Measurements from ENCODE around the gene ARHGEF1. TPM values are rescaled to one million over a fixed set of nuclear protein-coding genes. Genes with fewer than 3 reads are reported as not detected.
A peak's percentile ranks its signal among the peaks of the same experiment; 100 is the strongest.
"Not testable (repeated sequence)": the region's sequence is repeated elsewhere in the genome, so short reads cannot be mapped to it uniquely, and the experiment has no call there.

The ARHGEF1 gene
- total RNA-seq, 1 donor from 2014 or later, result 73.1 TPM

DNA sequence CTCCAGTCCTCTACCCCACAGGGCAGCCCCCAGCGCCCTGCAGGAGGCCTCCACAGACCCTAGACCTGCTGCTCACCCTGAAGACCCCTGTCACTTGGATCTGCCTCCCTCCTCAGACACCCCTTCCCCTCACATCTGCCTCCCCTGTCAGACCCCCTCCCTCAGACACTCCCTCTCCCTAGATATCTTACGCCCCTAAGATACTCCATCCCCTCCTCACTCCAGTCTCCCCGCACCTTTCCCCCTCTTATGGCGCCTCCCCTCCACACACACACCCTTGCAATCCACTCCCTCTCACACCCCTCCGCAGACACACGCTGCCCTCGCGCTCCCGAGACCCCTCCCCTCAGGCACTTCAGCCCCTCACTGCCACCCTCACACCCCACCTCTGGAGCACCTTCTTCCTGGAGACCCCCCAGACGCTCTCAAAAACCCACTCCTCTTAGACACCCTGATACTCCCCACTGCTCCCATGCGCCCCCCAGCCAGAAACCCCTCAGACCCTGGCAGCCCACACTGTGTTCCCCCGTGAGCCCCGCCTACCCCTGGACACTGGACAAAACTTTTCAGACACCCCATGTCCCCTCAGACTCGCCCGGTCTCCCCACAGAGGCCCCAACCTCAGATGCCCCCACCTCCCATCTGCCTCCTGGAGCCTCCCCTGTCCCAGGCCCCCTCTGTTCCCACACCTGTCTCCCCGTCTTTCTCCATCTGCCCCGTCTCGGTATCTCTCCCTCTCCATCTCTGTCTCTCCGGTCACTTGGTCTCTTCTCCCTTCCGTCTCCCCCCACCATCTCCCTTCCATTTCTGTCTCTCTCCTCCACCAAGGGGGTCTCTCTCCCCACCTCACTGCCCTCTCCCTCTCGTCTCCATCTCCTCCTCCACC is 30.8 kb downstream of the ARHGEF1 start:
- FAIRE-seq, result no peak
- peaks cover 30% of the 10 kb centered on the region for H3K27me3 Mint-ChIP-seq (ENCODE audit: low read depth, unreplicated experiment)
- no peak overlapping the region for H3K4me3 ChIP-seq (ENCODE audit: insufficient read depth, low read depth, low read length)

DNA sequence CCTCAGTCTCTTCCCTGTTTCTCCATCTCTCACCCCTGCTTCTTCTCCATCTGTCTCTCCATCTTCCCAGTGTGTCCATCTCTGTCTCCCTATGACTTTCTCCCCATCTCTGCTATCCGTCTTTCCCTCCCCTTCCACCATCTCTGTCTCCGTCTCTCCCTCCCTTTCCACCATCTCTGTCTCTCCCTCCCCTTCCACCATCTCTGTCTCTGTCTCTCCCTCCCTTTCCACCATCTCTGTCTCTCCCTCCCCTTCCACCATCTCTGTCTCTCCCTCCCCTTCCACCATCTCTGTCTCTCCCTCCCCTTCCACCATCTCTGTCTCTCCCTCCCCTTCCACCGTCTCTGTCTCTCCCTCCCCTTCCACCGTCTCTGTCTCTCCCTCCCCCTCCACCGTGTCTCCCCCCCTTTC is 31.4 kb downstream of the ARHGEF1 start:
- H3K79me2 ChIP-seq (ENCODE audit: insufficient read depth, low read length); H2AFZ ChIP-seq (ENCODE audit: low read depth, low read length); H3K27ac ChIP-seq (ENCODE audit: low read depth, low read length); H3K4me1 Mint-ChIP-seq (ENCODE audit: low read depth, unreplicated experiment); H3K4me3 ChIP-seq (ENCODE audit: insufficient read depth, low read depth, low read length); H3K9me3 ChIP-seq (ENCODE audit: insufficient read depth, low read depth, low read length); H3K4me2 ChIP-seq (ENCODE audit: low read length); H3K27ac Mint-ChIP-seq (ENCODE audit: unreplicated experiment); H3K4me1 ChIP-seq (ENCODE audit: insufficient read depth, low read length); DNase-seq (ENCODE audit: low read depth); H3K36me3 ChIP-seq (ENCODE audit: insufficient read depth, low read length); H3K4me3 Mint-ChIP-seq (ENCODE audit: unreplicated experiment); H3K9me3 Mint-ChIP-seq (ENCODE audit: unreplicated experiment); H3K36me3 Mint-ChIP-seq (ENCODE audit: low read depth, unreplicated experiment); H3K9ac ChIP-seq (ENCODE audit: low read length); FAIRE-seq: not testable (repeated sequence)
- peaks cover 30% of the 10 kb centered on the region for H3K27me3 Mint-ChIP-seq (ENCODE audit: low read depth, unreplicated experiment)
- H3K27me3 ChIP-seq (ENCODE audit: insufficient read depth, low read length), result peaks cover 72% of the 10 kb centered on the region
- H4K20me1 ChIP-seq (ENCODE audit: insufficient read depth, low read length), result peaks cover 45% of the 10 kb centered on the region

More for the DNA sequence above, 30.8 kb downstream of the ARHGEF1 start:
- Histone ChIP-seq H3K9me3 (ENCODE audit: insufficient read depth, low read depth, low read length) (peaks cover 8% of the 10 kb centered on the region), H3K4me1 (ENCODE audit: insufficient read depth, low read length) (no peaks in the 10 kb centered on the region), H3K9ac (ENCODE audit: low read length) (no peak overlapping the region), H3K79me2 (ENCODE audit: insufficient read depth, low read length) (no peaks in the 10 kb centered on the region), H4K20me1 (ENCODE audit: insufficient read depth, low read length) (peaks cover 45% of the 10 kb centered on the region), H3K27me3 (ENCODE audit: insufficient read depth, low read length) (peaks cover 66% of the 10 kb centered on the region), H3K36me3 (ENCODE audit: insufficient read depth, low read length) (no peaks in the 10 kb centered on the region), H3K4me2 (ENCODE audit: low read length) (no peak overlapping the region), H2AFZ (ENCODE audit: low read depth, low read length) (no peak overlapping the region), H3K27ac (ENCODE audit: low read depth, low read length) (no peak overlapping the region)
- Mint-ChIP-seq H3K4me1 (ENCODE audit: low read depth, unreplicated experiment) (no peaks in the 10 kb centered on the region), H3K9me3 (ENCODE audit: unreplicated experiment) (peaks cover 2% of the 10 kb centered on the region), H3K36me3 (ENCODE audit: low read depth, unreplicated experiment) (no peaks in the 10 kb centered on the region), H3K27ac (ENCODE audit: unreplicated experiment) (no peak overlapping the region), H3K4me3 (ENCODE audit: unreplicated experiment) (no peak overlapping the region)
- TF ChIP-seq, protein P1, sequence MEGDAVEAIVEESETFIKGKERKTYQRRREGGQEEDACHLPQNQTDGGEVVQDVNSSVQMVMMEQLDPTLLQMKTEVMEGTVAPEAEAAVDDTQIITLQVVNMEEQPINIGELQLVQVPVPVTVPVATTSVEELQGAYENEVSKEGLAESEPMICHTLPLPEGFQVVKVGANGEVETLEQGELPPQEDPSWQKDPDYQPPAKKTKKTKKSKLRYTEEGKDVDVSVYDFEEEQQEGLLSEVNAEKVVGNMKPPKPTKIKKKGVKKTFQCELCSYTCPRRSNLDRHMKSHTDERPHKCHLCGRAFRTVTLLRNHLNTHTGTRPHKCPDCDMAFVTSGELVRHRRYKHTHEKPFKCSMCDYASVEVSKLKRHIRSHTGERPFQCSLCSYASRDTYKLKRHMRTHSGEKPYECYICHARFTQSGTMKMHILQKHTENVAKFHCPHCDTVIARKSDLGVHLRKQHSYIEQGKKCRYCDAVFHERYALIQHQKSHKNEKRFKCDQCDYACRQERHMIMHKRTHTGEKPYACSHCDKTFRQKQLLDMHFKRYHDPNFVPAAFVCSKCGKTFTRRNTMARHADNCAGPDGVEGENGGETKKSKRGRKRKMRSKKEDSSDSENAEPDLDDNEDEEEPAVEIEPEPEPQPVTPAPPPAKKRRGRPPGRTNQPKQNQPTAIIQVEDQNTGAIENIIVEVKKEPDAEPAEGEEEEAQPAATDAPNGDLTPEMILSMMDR (IDR thresholded peaks at IDR 0.05; ENCODE audit: insufficient read depth, low read depth, low read length), result no peak
- TF ChIP-seq EZH2 (IDR thresholded peaks at IDR 0.05; ENCODE audit: insufficient read depth, low read length), result peak; percentile 61
- DNase-seq (ENCODE audit: low read depth), result no peak

DNA sequence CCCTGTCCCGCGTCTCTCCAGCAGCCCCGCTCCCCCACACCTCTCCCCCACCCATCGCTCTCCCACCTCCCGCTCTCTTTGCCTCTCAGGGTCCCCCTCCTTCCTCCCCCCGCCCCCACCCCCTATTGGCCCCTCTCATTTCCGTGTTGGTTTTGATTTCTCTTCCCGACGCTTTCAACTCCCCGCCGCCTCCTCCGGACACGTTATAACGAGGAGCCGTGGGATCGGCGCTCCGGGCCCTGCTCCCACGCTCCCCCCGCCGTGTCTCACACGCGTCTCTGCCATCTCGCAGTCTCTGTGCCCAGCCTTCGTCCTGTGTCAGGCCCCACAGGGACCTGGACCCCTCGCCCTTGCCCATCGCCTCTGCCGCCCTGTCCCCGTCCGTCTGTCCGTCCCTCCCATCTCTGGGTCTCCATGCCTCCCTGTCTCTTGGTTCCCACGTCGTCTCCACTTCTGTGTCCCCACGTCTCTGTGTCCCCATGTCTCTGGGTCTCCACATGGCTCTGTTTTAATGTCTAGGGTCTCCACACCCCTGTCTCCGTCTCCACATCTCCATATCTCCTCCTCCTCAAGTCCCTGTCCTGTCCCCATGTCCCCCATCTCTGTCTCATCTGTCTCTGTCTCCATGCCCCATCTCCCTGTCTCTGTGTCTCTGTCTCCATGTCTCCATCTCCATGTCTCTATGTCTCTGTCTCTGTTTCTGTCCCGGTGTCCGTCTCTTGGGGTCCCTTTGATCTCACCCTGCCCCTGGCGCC is 32.2 kb downstream of the ARHGEF1 start:
- Mint-ChIP-seq H3K27ac (ENCODE audit: unreplicated experiment) (no peak overlapping the region), H3K9me3 (ENCODE audit: unreplicated experiment) (peaks cover 2% of the 10 kb centered on the region), H3K4me3 (ENCODE audit: unreplicated experiment) (no peak overlapping the region), H3K4me1 (ENCODE audit: low read depth, unreplicated experiment) (no peaks in the 10 kb centered on the region), H3K36me3 (ENCODE audit: low read depth, unreplicated experiment) (no peaks in the 10 kb centered on the region), H3K27me3 (ENCODE audit: low read depth, unreplicated experiment) (peaks cover 30% of the 10 kb centered on the region)
- H3K4me3 ChIP-seq (ENCODE audit: insufficient read depth, low read depth, low read length), result no peak overlapping the region
- FAIRE-seq (no peak), DNase-seq (ENCODE audit: low read depth) (no peak)
- H3K27me3 ChIP-seq (ENCODE audit: insufficient read depth, low read length), result peaks cover 79% of the 10 kb centered on the region
- peak overlapping the region; percentile 19 for H3K4me2 ChIP-seq (ENCODE audit: low read length)
- no peaks in the 10 kb centered on the region for H3K4me1 ChIP-seq (ENCODE audit: insufficient read depth, low read length)
- peaks cover 42% of the 10 kb centered on the region for H4K20me1 ChIP-seq (ENCODE audit: insufficient read depth, low read length)
- no peak overlapping the region for H3K27ac ChIP-seq (ENCODE audit: low read depth, low read length)
- TF ChIP-seq, protein P1 (IDR thresholded peaks at IDR 0.05; ENCODE audit: insufficient read depth, low read depth, low read length), result no peak
- TF ChIP-seq EZH2 (IDR thresholded peaks at IDR 0.05; ENCODE audit: insufficient read depth, low read length), result peak; percentile 81
- H3K9ac ChIP-seq (ENCODE audit: low read length), result no peak overlapping the region
- no peaks in the 10 kb centered on the region for H3K36me3 ChIP-seq (ENCODE audit: insufficient read depth, low read length)
- no peaks in the 10 kb centered on the region for H3K79me2 ChIP-seq (ENCODE audit: insufficient read depth, low read length)
- no peak overlapping the region for H2AFZ ChIP-seq (ENCODE audit: low read depth, low read length)
- peaks cover 14% of the 10 kb centered on the region for H3K9me3 ChIP-seq (ENCODE audit: insufficient read depth, low read depth, low read length)

Measured in astrocyte (in vitro differentiated cells and primary cell).